Endodermal cell (in vitro differentiated cells): ENCODE measurements around the gene COASY. TPM values are rescaled to one million over a fixed set of nuclear protein-coding genes. Genes with fewer than 3 reads are reported as not detected.
A peak's percentile ranks its signal among the peaks of the same experiment; 100 is the strongest.

Experiments
- DNase-seq: peaks from one replicate; pipeline ENCODE4 v3.0.0-alpha.2; 2017
- H3K27ac ChIP-seq: 2 replicates; pipeline ENCODE4 v1.5.1; 2013; ENCODE audit warnings: mild to moderate bottlenecking, low read depth, low read length, moderate library complexity
- H3K27me3 ChIP-seq: 2 replicates; pipeline ENCODE4 v1.6.1; 2013; ENCODE audit warnings: mild to moderate bottlenecking, low read length, moderate library complexity; ENCODE audit not compliant: insufficient read depth, control insufficient read depth, poor library complexity, severe bottlenecking
- H3K36me3 ChIP-seq: 2 replicates; pipeline ENCODE4 v1.7.0; 2013; ENCODE audit warnings: mild to moderate bottlenecking, low read length, moderate library complexity; ENCODE audit not compliant: control insufficient read depth, insufficient read depth
- H3K4me1 ChIP-seq: one replicate; pipeline ENCODE4 v1.7.0; 2013; ENCODE audit warnings: low read length; ENCODE audit not compliant: control insufficient read depth, insufficient read depth
- H3K4me3 ChIP-seq: 2 replicates; pipeline ENCODE4 v1.5.1; 2013; ENCODE audit warnings: mild to moderate bottlenecking, low read length, moderate library complexity
- H3K9ac ChIP-seq: 2 replicates; pipeline ENCODE4 v1.6.1; 2013; ENCODE audit warnings: mild to moderate bottlenecking, low read length, moderate library complexity; ENCODE audit not compliant: poor library complexity, severe bottlenecking; ENCODE audit errors: extremely low read depth
- H3K9me3 ChIP-seq: 2 replicates; pipeline ENCODE4 v1.6.1; 2013; ENCODE audit warnings: mild to moderate bottlenecking, low read length, moderate library complexity; ENCODE audit not compliant: control insufficient read depth
- H3K27ac Mint-ChIP-seq: 2 replicates; pipeline ENCODE4 v1.8.0; 2020; ENCODE audit warnings: mixed read lengths
- H3K27me3 Mint-ChIP-seq: 2 replicates; pipeline ENCODE4 v1.8.0; 2021; ENCODE audit warnings: mild to moderate bottlenecking, mixed read lengths; ENCODE audit not compliant: insufficient read depth
- H3K36me3 Mint-ChIP-seq: 2 replicates; pipeline ENCODE4 v1.8.0; 2020; ENCODE audit warnings: low read depth, mixed read lengths
- H3K4me1 Mint-ChIP-seq: 2 replicates; pipeline ENCODE4 v1.8.0; 2020; ENCODE audit warnings: mixed read lengths
- H3K4me3 Mint-ChIP-seq: 2 replicates; pipeline ENCODE4 v1.8.0; 2020; ENCODE audit warnings: mild to moderate bottlenecking, moderate library complexity, mixed read lengths
- H3K9me3 Mint-ChIP-seq: 2 replicates; pipeline ENCODE4 v1.8.0; 2020; ENCODE audit warnings: mild to moderate bottlenecking, mixed read lengths
- WGBS, 2 experiments: methylation state at CpG; one replicate each; pipeline versions ENCODE4 v1.1.5 to v1.1.7; 2013; ENCODE audit warnings: missing lambda C conversion rate in 2 of 2, mixed read lengths in 1 of 2; ENCODE audit not compliant: insufficient coverage in 1 of 2, insufficient read length in 1 of 2; 5-methylcytosine and 5-hydroxymethylcytosine counted together
- total RNA-seq, 2 donors: library from RNA; stranded (reverse); fragmentation: NEBNext Ultra II Directional in 1 of 2; extraction: Animal tissue kit (Norgen Biotek cat#: 25700) in 1 of 2; gene quantifications; 2 replicates in 1 of 2; 3 replicates in 1 of 2; pipeline ENCODE4 v1.2.1, GENCODE V29; 2021
- TF ChIP-seq, protein P1 (sequence below): fragments of 200-600 bp; sonication (generic); conservative IDR thresholded peaks from 2 replicates; pipeline ENCODE4 v1.5.0; 2021; ENCODE audit warnings: antibody characterized with exemption, mild to moderate bottlenecking

COASY gene
- total RNA-seq, 2 donors from 2014 or later = 97.7 to 99.4 TPM

GRCh38 chr17:42563950-42564349 lies 2.0 kb downstream of the COASY start:
- Histone ChIP-seq H3K36me3 (peaks cover 38% of the 10 kb centered on the region), H3K4me3 (no peak overlapping the region), H3K9ac (no peak overlapping the region), H3K9me3 (no peaks in the 10 kb centered on the region), H3K27ac (no peak overlapping the region), H3K4me1 (peaks cover 4% of the 10 kb centered on the region), H3K27me3 (no peaks in the 10 kb centered on the region)
- Mint-ChIP-seq H3K4me1 (peaks cover 25% of the 10 kb centered on the region), H3K4me3 (peak overlapping the region; percentile 94), H3K9me3 (no peaks in the 10 kb centered on the region), H3K27me3 (no peaks in the 10 kb centered on the region), H3K27ac (peak overlapping the region; percentile 77), H3K36me3 (peaks cover 15% of the 10 kb centered on the region)
- WGBS, 2 experiments = 89 to 93% methylated on average over 3 to 7 of the region's 9 CpGs
- DNase-seq = no peak
- TF ChIP-seq, protein P1, sequence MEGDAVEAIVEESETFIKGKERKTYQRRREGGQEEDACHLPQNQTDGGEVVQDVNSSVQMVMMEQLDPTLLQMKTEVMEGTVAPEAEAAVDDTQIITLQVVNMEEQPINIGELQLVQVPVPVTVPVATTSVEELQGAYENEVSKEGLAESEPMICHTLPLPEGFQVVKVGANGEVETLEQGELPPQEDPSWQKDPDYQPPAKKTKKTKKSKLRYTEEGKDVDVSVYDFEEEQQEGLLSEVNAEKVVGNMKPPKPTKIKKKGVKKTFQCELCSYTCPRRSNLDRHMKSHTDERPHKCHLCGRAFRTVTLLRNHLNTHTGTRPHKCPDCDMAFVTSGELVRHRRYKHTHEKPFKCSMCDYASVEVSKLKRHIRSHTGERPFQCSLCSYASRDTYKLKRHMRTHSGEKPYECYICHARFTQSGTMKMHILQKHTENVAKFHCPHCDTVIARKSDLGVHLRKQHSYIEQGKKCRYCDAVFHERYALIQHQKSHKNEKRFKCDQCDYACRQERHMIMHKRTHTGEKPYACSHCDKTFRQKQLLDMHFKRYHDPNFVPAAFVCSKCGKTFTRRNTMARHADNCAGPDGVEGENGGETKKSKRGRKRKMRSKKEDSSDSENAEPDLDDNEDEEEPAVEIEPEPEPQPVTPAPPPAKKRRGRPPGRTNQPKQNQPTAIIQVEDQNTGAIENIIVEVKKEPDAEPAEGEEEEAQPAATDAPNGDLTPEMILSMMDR = no peak

DNA sequence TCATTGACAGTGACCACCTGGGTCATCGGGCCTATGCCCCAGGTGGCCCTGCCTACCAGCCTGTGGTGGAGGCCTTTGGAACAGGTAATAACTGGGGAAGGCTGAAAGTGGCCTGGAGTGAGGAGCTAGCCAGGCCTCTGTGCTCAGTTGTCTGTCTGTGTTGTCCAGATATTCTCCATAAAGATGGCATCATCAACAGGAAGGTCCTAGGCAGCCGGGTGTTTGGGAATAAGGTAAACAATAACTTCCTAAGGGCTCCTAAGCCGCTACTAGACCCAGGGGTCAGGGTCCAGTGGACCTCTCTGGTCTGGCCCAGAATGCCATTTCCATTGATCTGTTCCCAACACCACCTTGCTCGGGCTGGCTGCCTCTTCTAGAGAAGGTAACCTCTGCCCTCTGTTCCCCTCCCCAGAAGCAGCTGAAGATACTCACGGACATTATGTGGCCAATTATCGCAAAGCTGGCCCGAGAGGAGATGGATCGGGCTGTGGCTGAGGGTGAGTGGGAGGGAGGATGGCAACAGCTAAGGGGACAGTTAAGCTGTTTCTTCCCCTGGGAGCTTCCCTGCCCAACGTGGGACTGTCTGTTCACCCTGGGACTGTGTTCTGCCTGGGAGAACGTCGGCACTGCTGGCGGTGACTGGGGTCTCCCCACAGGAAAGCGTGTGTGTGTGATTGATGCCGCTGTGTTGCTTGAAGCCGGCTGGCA lies 3.0 kb downstream of the COASY start:
- Mint-ChIP-seq H3K27ac (no peak overlapping the region), H3K9me3 (no peaks in the 10 kb centered on the region), H3K4me1 (peaks cover 22% of the 10 kb centered on the region), H3K27me3 (no peaks in the 10 kb centered on the region), H3K36me3 (peaks cover 25% of the 10 kb centered on the region), H3K4me3 (no peak overlapping the region)
- no peak overlapping the region for H3K9ac ChIP-seq
- H3K4me1 ChIP-seq = peaks cover 4% of the 10 kb centered on the region
- peaks cover 48% of the 10 kb centered on the region for H3K36me3 ChIP-seq
- no peak for DNase-seq
- no peaks in the 10 kb centered on the region for H3K27me3 ChIP-seq
- TF ChIP-seq, protein P1 = no peak
- no peaks in the 10 kb centered on the region for H3K9me3 ChIP-seq
- no peak overlapping the region for H3K4me3 ChIP-seq
- H3K27ac ChIP-seq = no peak overlapping the region
- 95% methylated on average over 6 to 15 of the region's 15 CpGs for WGBS, 2 experiments

DNA sequence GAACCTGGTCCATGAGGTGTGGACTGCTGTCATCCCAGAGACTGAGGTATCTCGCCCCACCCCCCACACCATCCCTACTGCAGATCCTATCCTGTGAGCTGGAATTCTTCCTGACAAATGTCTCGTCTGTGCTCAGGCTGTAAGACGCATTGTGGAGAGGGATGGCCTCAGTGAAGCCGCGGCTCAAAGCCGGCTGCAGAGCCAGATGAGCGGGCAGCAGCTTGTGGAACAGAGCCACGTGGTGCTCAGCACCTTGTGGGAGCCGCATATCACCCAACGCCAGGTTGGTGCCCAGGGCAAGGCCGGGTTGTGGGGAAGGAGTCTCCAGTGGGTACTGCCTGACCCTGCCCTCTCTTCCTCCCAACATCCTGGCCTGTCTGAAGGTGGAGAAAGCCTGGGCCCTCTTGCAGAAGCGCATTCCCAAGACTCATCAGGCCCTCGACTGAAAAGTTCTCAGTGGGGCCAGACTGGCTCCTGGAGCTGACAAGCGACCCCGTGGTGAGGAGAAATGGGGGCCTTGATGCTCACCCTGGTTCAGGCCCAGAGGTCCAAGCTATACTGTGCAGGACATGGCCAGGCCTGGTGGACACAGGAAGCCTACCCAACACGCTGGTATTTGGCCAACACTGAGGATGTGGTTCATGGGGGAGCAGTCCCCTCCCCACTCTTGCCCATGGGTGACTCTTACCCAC lies 3.7 kb downstream of the COASY start:
- Mint-ChIP-seq H3K9me3 (no peaks in the 10 kb centered on the region), H3K27ac (peak overlapping the region; percentile 94), H3K4me1 (peaks cover 18% of the 10 kb centered on the region), H3K36me3 (peaks cover 31% of the 10 kb centered on the region), H3K27me3 (no peaks in the 10 kb centered on the region), H3K4me3 (peak overlapping the region; percentile 86)
- Histone ChIP-seq H3K9ac (no peak overlapping the region), H3K36me3 (peaks cover 55% of the 10 kb centered on the region), H3K4me1 (peaks cover 4% of the 10 kb centered on the region), H3K4me3 (no peak overlapping the region), H3K27me3 (no peaks in the 10 kb centered on the region), H3K27ac (no peak overlapping the region), H3K9me3 (no peaks in the 10 kb centered on the region)
- WGBS, 2 experiments = 90 to 96% methylated on average over 9 to 16 of the region's 16 CpGs
- TF ChIP-seq, protein P1 = no peak
- DNase-seq = no peak
